Vagina (tissue), 2 donors: ENCODE results near the gene DNAJC3.

Experiments used
- CTCF ChIP-seq, 3 experiments: fragments of 450-650 bp in 2 of 3; fragments of 200-600 bp in 1 of 3; sonication (generic) in 1 of 3; IDR thresholded peaks; one replicate each; pipeline ENCODE4 v1.5.1; 2017 to 2019; ENCODE audit warnings: antibody characterized with exemption in 3 of 3, mild to moderate bottlenecking in 2 of 3, moderate library complexity in 2 of 3
- POLR2AphosphoS5 ChIP-seq, 2 donors: sonication (generic); formaldehyde crosslinking; IDR thresholded peaks; one replicate each; pipeline ENCODE4 v1.9.0; 2017; ENCODE audit warnings: antibody characterized with exemption in 2 of 2, mild to moderate bottlenecking in 2 of 2, low read depth in 1 of 2; ENCODE audit not compliant: insufficient read depth in 1 of 2

- TF ChIP-seq POLR2AphosphoS5 (IDR thresholded peaks at IDR 0.05; ENCODE audit: insufficient read depth in 1 of 2, low read depth in 1 of 2) (no peak), CTCF (IDR thresholded peaks at IDR 0.05) (no peak)
Observed at GRCh38 chr13:95784900-95785290, 108.0 kb downstream of the DNAJC3 start.
